Mesendoderm (in vitro differentiated cells): ENCODE results near the gene XPOT.

ENCODE experiments used
- DNase-seq: peaks from one replicate; pipeline ENCODE4 v3.0.0; 2013
- H2AK5ac ChIP-seq: 2 replicates; pipeline ENCODE4 v1.6.1; 2013; ENCODE audit warnings: low read length, inconsistent platforms
- H2BK120ac ChIP-seq: 2 replicates; pipeline ENCODE4 v1.6.1; 2013; ENCODE audit warnings: low read depth, mild to moderate bottlenecking, low read length, moderate library complexity, mixed read lengths
- H2BK15ac ChIP-seq: replicated peaks from 2 replicates; pipeline ENCODE4 v1.6.1; 2013; ENCODE audit warnings: low read depth, mild to moderate bottlenecking, moderate library complexity
- H2BK5ac ChIP-seq: 2 replicates; pipeline ENCODE4 v1.6.1; 2013; ENCODE audit warnings: low read length, inconsistent platforms
- H3K18ac ChIP-seq: 2 replicates; pipeline ENCODE4 v1.6.1; 2013; ENCODE audit warnings: mild to moderate bottlenecking, low read length, mixed read lengths
- H3K23ac ChIP-seq: one replicate; pipeline ENCODE4 v1.6.1; 2013; ENCODE audit warnings: low read length
- H3K27ac ChIP-seq: 2 replicates; pipeline ENCODE4 v1.5.1; 2013; ENCODE audit warnings: low read depth, mild to moderate bottlenecking, inconsistent platforms, low read length, moderate library complexity
- H3K27me3 ChIP-seq: 2 replicates; pipeline ENCODE4 v1.6.1; 2013; ENCODE audit warnings: low read length, control low read depth, mild to moderate bottlenecking, inconsistent platforms; ENCODE audit not compliant: insufficient read depth, poor library complexity
- H3K36me3 ChIP-seq: 2 replicates; pipeline ENCODE4 v1.6.1; 2013; ENCODE audit warnings: low read length, inconsistent platforms; ENCODE audit not compliant: control insufficient read depth, insufficient read depth
- H3K4ac ChIP-seq: one replicate; pipeline ENCODE4 v1.6.1; 2013; ENCODE audit warnings: low read depth, mild to moderate bottlenecking, low read length, moderate library complexity
- H3K4me1 ChIP-seq: 2 replicates; pipeline ENCODE4 v1.6.1; 2013; ENCODE audit warnings: low read depth, low read length, inconsistent platforms; ENCODE audit not compliant: control insufficient read depth
- H3K4me2 ChIP-seq: 2 replicates; pipeline ENCODE4 v1.6.1; 2013; ENCODE audit warnings: low read length
- H3K4me3 ChIP-seq: 2 replicates; pipeline ENCODE4 v1.5.1; 2013; ENCODE audit warnings: mild to moderate bottlenecking, low read length
- H3K56ac ChIP-seq: one replicate; pipeline ENCODE4 v1.6.1; 2013; ENCODE audit warnings: low read length
- H3K79me1 ChIP-seq: 2 replicates; pipeline ENCODE4 v1.6.1; 2013; ENCODE audit warnings: low read length, inconsistent platforms
- H3K79me2 ChIP-seq: 2 replicates; pipeline ENCODE4 v1.6.1; 2013; ENCODE audit warnings: mild to moderate bottlenecking, low read length; ENCODE audit not compliant: control insufficient read depth, insufficient read depth
- H3K9ac ChIP-seq: 2 replicates; pipeline ENCODE4 v1.6.1; 2013; ENCODE audit warnings: low read length, inconsistent platforms
- H4K5ac ChIP-seq: one replicate; pipeline ENCODE4 v1.6.1; 2013; ENCODE audit warnings: low read length
- H4K8ac ChIP-seq: one replicate; pipeline ENCODE4 v1.6.1; 2013; ENCODE audit warnings: low read depth, mild to moderate bottlenecking, control low read depth, low read length, moderate library complexity
- WGBS: extraction: QIAGEN DNeasy Blood & Tissue Kit; methylation state at CpG from one replicate; pipeline ENCODE4 v1.1.7; 2013; ENCODE audit warnings: low lambda C conversion rate, missing lambda C conversion rate; ENCODE audit not compliant: insufficient coverage; ENCODE audit errors: extremely low coverage; 5-methylcytosine and 5-hydroxymethylcytosine counted together

Gene XPOT

GRCh38 chr12:64411427-64411826, 7.2 kb downstream of the XPOT start:
- no CpG with 5 or more reads among the region's 2 CpGs for WGBS
- Histone ChIP-seq H3K36me3 (peaks cover 1% of the 10 kb centered on the region), H3K9ac (no peak overlapping the region), H3K27me3 (no peaks in the 10 kb centered on the region), H3K4me1 (no peaks in the 10 kb centered on the region), H3K23ac (no peak overlapping the region), H3K4ac (no peak overlapping the region), H2BK15ac (no peak overlapping the region), H3K79me1 (peaks cover 2% of the 10 kb centered on the region), H3K79me2 (peaks cover 26% of the 10 kb centered on the region), H4K8ac (no peak overlapping the region), H4K5ac (no peak overlapping the region), H3K56ac (no peak overlapping the region), H3K27ac (no peak overlapping the region), H2BK5ac (no peak overlapping the region), H2BK120ac (no peak overlapping the region), H3K4me2 (no peak overlapping the region), H3K4me3 (no peak overlapping the region), H2AK5ac (no peak overlapping the region), H3K18ac (no peak overlapping the region)
- DNase-seq, result no peak

GRCh38 chr12:64412459-64412858, 8.3 kb downstream of the XPOT start:
- H2BK15ac ChIP-seq, result no peak overlapping the region
- H2BK5ac ChIP-seq, result no peak overlapping the region
- H3K4me1 ChIP-seq, result no peaks in the 10 kb centered on the region
- no peak overlapping the region for H2BK120ac ChIP-seq
- no peak overlapping the region for H3K27ac ChIP-seq
- H3K4ac ChIP-seq, result no peak overlapping the region
- H3K56ac ChIP-seq, result no peak overlapping the region
- H3K79me1 ChIP-seq, result peaks cover 2% of the 10 kb centered on the region
- no peak overlapping the region for H3K4me2 ChIP-seq
- WGBS, result no CpG with 5 or more reads among the region's 2 CpGs
- H4K5ac ChIP-seq, result no peak overlapping the region
- no peak overlapping the region for H4K8ac ChIP-seq
- H3K23ac ChIP-seq, result no peak overlapping the region
- H3K79me2 ChIP-seq, result peaks cover 16% of the 10 kb centered on the region
- no peak overlapping the region for H2AK5ac ChIP-seq
- H3K4me3 ChIP-seq, result no peak overlapping the region
- H3K27me3 ChIP-seq, result no peaks in the 10 kb centered on the region
- no peak overlapping the region for H3K18ac ChIP-seq
- no peak for DNase-seq
- H3K36me3 ChIP-seq, result peaks cover 1% of the 10 kb centered on the region
- H3K9ac ChIP-seq, result no peak overlapping the region

- Histone ChIP-seq H3K23ac (no peak overlapping the region), H3K27ac (no peak overlapping the region), H2BK15ac (no peak overlapping the region), H3K56ac (no peak overlapping the region), H3K4me1 (no peaks in the 10 kb centered on the region), H3K4me3 (no peak overlapping the region), H3K27me3 (no peaks in the 10 kb centered on the region), H3K4me2 (no peak overlapping the region), H3K79me2 (peaks cover 3% of the 10 kb centered on the region), H3K9ac (no peak overlapping the region), H4K5ac (no peak overlapping the region), H4K8ac (no peak overlapping the region), H2BK5ac (no peak overlapping the region), H2AK5ac (no peak overlapping the region), H3K36me3 (peaks cover 1% of the 10 kb centered on the region), H3K79me1 (peaks cover 2% of the 10 kb centered on the region), H3K4ac (no peak overlapping the region), H2BK120ac (no peak overlapping the region), H3K18ac (no peak overlapping the region)
- no peak for DNase-seq
- WGBS, result no CpG with 5 or more reads among the region's 2 CpGs
Observed at GRCh38 chr12:64413884-64414283, 9.7 kb downstream of the XPOT start.

GRCh38 chr12:64418209-64418608, 14.0 kb downstream of the XPOT start:
- Histone ChIP-seq H3K4me3 (no peak overlapping the region), H2BK5ac (no peak overlapping the region), H2BK120ac (no peak overlapping the region), H3K56ac (no peak overlapping the region), H2AK5ac (no peak overlapping the region), H3K4ac (no peak overlapping the region), H3K79me1 (peaks cover 2% of the 10 kb centered on the region), H3K79me2 (no peaks in the 10 kb centered on the region), H3K36me3 (peaks cover 2% of the 10 kb centered on the region), H4K5ac (no peak overlapping the region), H3K9ac (no peak overlapping the region), H3K23ac (no peak overlapping the region), H3K4me1 (no peaks in the 10 kb centered on the region), H3K27me3 (no peaks in the 10 kb centered on the region), H3K4me2 (no peak overlapping the region), H4K8ac (no peak overlapping the region), H3K27ac (no peak overlapping the region), H2BK15ac (no peak overlapping the region), H3K18ac (no peak overlapping the region)
- DNase-seq, result no peak

GRCh38 chr12:64419696-64420095, 15.5 kb downstream of the XPOT start:
- H3K18ac ChIP-seq, result no peak overlapping the region
- H2BK120ac ChIP-seq, result no peak overlapping the region
- no peaks in the 10 kb centered on the region for H3K27me3 ChIP-seq
- peaks cover 2% of the 10 kb centered on the region for H3K36me3 ChIP-seq
- no peak overlapping the region for H3K4ac ChIP-seq
- H3K4me1 ChIP-seq, result no peaks in the 10 kb centered on the region
- DNase-seq, result no peak
- no peak overlapping the region for H4K8ac ChIP-seq
- no peak overlapping the region for H2AK5ac ChIP-seq
- no peak overlapping the region for H4K5ac ChIP-seq
- no peak overlapping the region for H3K56ac ChIP-seq
- no peak overlapping the region for H3K27ac ChIP-seq
- H2BK5ac ChIP-seq, result no peak overlapping the region
- H3K79me2 ChIP-seq, result no peaks in the 10 kb centered on the region
- whole genome bisulfite sequencing, result no CpG with 5 or more reads among the region's 3 CpGs
- H3K23ac ChIP-seq, result no peak overlapping the region
- H2BK15ac ChIP-seq, result no peak overlapping the region
- peaks cover 2% of the 10 kb centered on the region for H3K79me1 ChIP-seq
- H3K9ac ChIP-seq, result no peak overlapping the region
- no peak overlapping the region for H3K4me3 ChIP-seq
- no peak overlapping the region for H3K4me2 ChIP-seq

- Histone ChIP-seq H3K56ac (no peak overlapping the region), H3K18ac (no peak overlapping the region), H3K4me3 (no peak overlapping the region), H3K79me2 (no peaks in the 10 kb centered on the region), H3K79me1 (no peaks in the 10 kb centered on the region), H3K36me3 (peaks cover 12% of the 10 kb centered on the region), H3K4me1 (no peaks in the 10 kb centered on the region), H3K4ac (no peak overlapping the region), H2BK120ac (no peak overlapping the region), H2BK15ac (no peak overlapping the region), H3K27me3 (no peaks in the 10 kb centered on the region), H3K9ac (no peak overlapping the region), H3K27ac (no peak overlapping the region), H4K8ac (no peak overlapping the region), H3K4me2 (no peak overlapping the region), H2AK5ac (no peak overlapping the region), H2BK5ac (no peak overlapping the region), H3K23ac (no peak overlapping the region), H4K5ac (no peak overlapping the region)
- no CpG with 5 or more reads among the region's 1 CpG for WGBS
- DNase-seq, result no peak
Observed at GRCh38 chr12:64427988-64428387, 23.8 kb downstream of the XPOT start.
